H1 (cell line): ENCODE measurements around the gene BCL6B. TPM values are rescaled to one million over a fixed set of nuclear protein-coding genes. Genes with fewer than 3 reads are reported as not detected.

Experiments
- CTCF ChIA-PET: fragments of 300-600 bp; sonication (Branson Sonifier 250); formaldehyde crosslinking; loops from one replicate; lab custom pipeline; 2021; ENCODE audit not compliant: partially characterized antibody; lab: Charles Lee
- POLR2A ChIA-PET: fragments of 300-600 bp; sonication (Branson Sonifier 250); formaldehyde crosslinking; loops from one replicate; lab custom pipeline; 2021; ENCODE audit warnings: inconsistent platforms; ENCODE audit not compliant: partially characterized antibody; lab: Charles Lee
- DNase-seq, 2 experiments: peaks; one replicate each; pipeline versions ENCODE4 v3.0.0 to v3.0.0-alpha.2; 2010 to 2022; ENCODE audit warnings: low spot score in 2 of 2, low read depth in 1 of 2, mixed read lengths in 1 of 2
- FAIRE-seq: peaks from 2 replicates; lab custom pipeline; 2011; peaks lifted over from hg19 to GRCh38; lab: Jason Lieb, UNC
- H2AFZ ChIP-seq: 2 replicates; pipeline ENCODE4 v1.8.1; 2012; ENCODE audit warnings: low read length, inconsistent platforms
- H2AK5ac ChIP-seq: 2 replicates; pipeline ENCODE4 v1.6.1; 2013; ENCODE audit warnings: low read depth, low read length
- H2BK120ac ChIP-seq: replicated peaks from 2 replicates; pipeline ENCODE3; 2013; ENCODE audit warnings: low read depth, low read length, inconsistent platforms
- H2BK12ac ChIP-seq: 2 replicates; pipeline ENCODE4 v1.6.1; 2013; ENCODE audit warnings: low read depth, low read length
- H2BK15ac ChIP-seq: 2 replicates; pipeline ENCODE4 v1.6.1; 2013; ENCODE audit warnings: low read length
- H2BK20ac ChIP-seq: 2 replicates; pipeline ENCODE4 v1.6.1; 2013; ENCODE audit warnings: low read length
- H2BK5ac ChIP-seq: 2 replicates; pipeline ENCODE4 v1.6.1; 2013; ENCODE audit warnings: low read depth, low read length
- H3K14ac ChIP-seq: 2 replicates; pipeline ENCODE4 v1.6.1; 2013; ENCODE audit warnings: inconsistent platforms; ENCODE audit not compliant: insufficient read length
- H3K18ac ChIP-seq: 2 replicates; pipeline ENCODE4 v1.6.1; 2013; ENCODE audit warnings: low read length; ENCODE audit errors: extremely low read depth
- H3K23ac ChIP-seq: 2 replicates; pipeline ENCODE4 v1.6.1; 2013; ENCODE audit warnings: inconsistent platforms; ENCODE audit not compliant: insufficient read length
- H3K23me2 ChIP-seq: 2 replicates; pipeline ENCODE4 v1.6.1; 2013; ENCODE audit warnings: low read depth, low read length
- H3K27ac ChIP-seq: 2 replicates; pipeline ENCODE4 v1.6.1; 2011; ENCODE audit warnings: low read depth, low read length, inconsistent platforms
- H3K27me3 ChIP-seq, 4 experiments: replicated peaks in 1 of 4; 1 replicate in 1 of 4; 2 replicates in 3 of 4; pipeline versions ENCODE4 v1.6.1 to v1.8.1; 2011 to 2013; ENCODE audit warnings: low read length in 3 of 4, mild to moderate bottlenecking in 3 of 4, inconsistent platforms in 2 of 4, mixed read lengths in 2 of 4, moderate library complexity in 1 of 4; ENCODE audit not compliant: control insufficient read depth in 3 of 4, insufficient read depth in 3 of 4; ENCODE audit errors: extremely low read depth in 1 of 4
- H3K36me3 ChIP-seq, 4 experiments: 2 replicates each; pipeline versions ENCODE4 v1.6.1 to v1.8.1; 2011 to 2013; ENCODE audit warnings: mild to moderate bottlenecking in 4 of 4, low read length in 3 of 4, moderate library complexity in 2 of 4, control low read depth in 1 of 4, inconsistent platforms in 1 of 4; ENCODE audit not compliant: insufficient read depth in 4 of 4, control insufficient read depth in 2 of 4
- H3K4ac ChIP-seq: replicated peaks from 2 replicates; pipeline ENCODE3; 2013; ENCODE audit warnings: low read length, low read depth, mixed read lengths, inconsistent platforms; ENCODE audit not compliant: insufficient read length
- H3K4me1 ChIP-seq, 4 experiments: replicated peaks in 1 of 4; 1 replicate in 1 of 4; 2 replicates in 3 of 4; pipeline versions ENCODE4 v1.6.1 to v1.8.1; 2011 to 2013; ENCODE audit warnings: low read length in 3 of 4, inconsistent platforms in 2 of 4, mixed read lengths in 1 of 4; ENCODE audit not compliant: insufficient read depth in 4 of 4, control insufficient read depth in 3 of 4
- H3K4me2 ChIP-seq, 2 experiments: 2 replicates each; pipeline versions ENCODE4 v1.6.1 to v1.8.1; 2011 to 2013; ENCODE audit warnings: low read depth in 2 of 2, low read length in 2 of 2, control low read depth in 1 of 2, inconsistent platforms in 1 of 2, mild to moderate bottlenecking in 1 of 2; ENCODE audit not compliant: insufficient read depth in 1 of 2
- H3K4me3 ChIP-seq, 4 experiments: fragments of 200-600, 300-600 bp in 1 of 4; sonication (generic), shearing (Covaris generic), sonication (Bioruptor Twin) in 1 of 4; 2 replicates each; pipeline versions ENCODE4 v1.5.1 to v1.8.1; 2011 to 2016; ENCODE audit warnings: low read length in 4 of 4, low read depth in 3 of 4, control low read depth in 2 of 4, inconsistent platforms in 2 of 4, mild to moderate bottlenecking in 2 of 4, mixed read lengths in 1 of 4, moderate library complexity in 1 of 4; ENCODE audit not compliant: insufficient read depth in 2 of 4; ENCODE audit errors: extremely low read depth in 1 of 4
- H3K56ac ChIP-seq: replicated peaks from 2 replicates; pipeline ENCODE3; 2013; ENCODE audit warnings: low read depth, mild to moderate bottlenecking, mixed read lengths, low read length, inconsistent platforms; ENCODE audit not compliant: insufficient read length
- H3K79me1 ChIP-seq: 2 replicates; pipeline ENCODE4 v1.6.1; 2013; ENCODE audit warnings: low read depth, low read length, control low read depth
- H3K79me2 ChIP-seq, 2 experiments: 2 replicates each; pipeline versions ENCODE4 v1.6.1 to v1.8.1; 2012 to 2013; ENCODE audit warnings: low read length in 2 of 2, mild to moderate bottlenecking in 2 of 2, inconsistent platforms in 1 of 2; ENCODE audit not compliant: insufficient read depth in 2 of 2, control insufficient read depth in 1 of 2
- H3K9ac ChIP-seq, 4 experiments: replicated peaks in 1 of 4; 1 replicate in 1 of 4; 2 replicates in 3 of 4; pipeline versions ENCODE4 v1.6.1 to v1.8.1; 2011 to 2013; ENCODE audit warnings: low read depth in 3 of 4, low read length in 3 of 4, control low read depth in 2 of 4, mild to moderate bottlenecking in 2 of 4, moderate library complexity in 2 of 4, inconsistent platforms in 1 of 4; ENCODE audit errors: extremely low read depth in 1 of 4
- H3K9me3 ChIP-seq, 2 experiments: 2 replicates each; pipeline versions ENCODE4 v1.6.1 to v1.8.1; 2012 to 2013; ENCODE audit warnings: mild to moderate bottlenecking in 2 of 2, moderate library complexity in 2 of 2, control low read depth in 1 of 2, inconsistent platforms in 1 of 2, low read depth in 1 of 2, low read length in 1 of 2, mixed read lengths in 1 of 2; ENCODE audit not compliant: insufficient read depth in 2 of 2
- H4K20me1 ChIP-seq, 2 experiments: replicated peaks in 1 of 2; 2 replicates each; pipeline versions ENCODE3 to v1.8.1; 2011 to 2013; ENCODE audit warnings: inconsistent platforms in 2 of 2, low read length in 2 of 2, mild to moderate bottlenecking in 1 of 2; ENCODE audit not compliant: insufficient read depth in 2 of 2, control insufficient read depth in 1 of 2
- H4K5ac ChIP-seq: 2 replicates; pipeline ENCODE4 v1.6.1; 2013; ENCODE audit warnings: low read length, low read depth, mixed read lengths, inconsistent platforms; ENCODE audit not compliant: insufficient read length
- H4K8ac ChIP-seq: 2 replicates; pipeline ENCODE4 v1.8.0; 2013; ENCODE audit warnings: mild to moderate bottlenecking, moderate library complexity, low read length, inconsistent platforms; ENCODE audit not compliant: insufficient read depth; ENCODE audit errors: extremely low read depth
- H4K91ac ChIP-seq: replicated peaks from 2 replicates; pipeline ENCODE3; 2013; ENCODE audit warnings: low read length, mixed read lengths, inconsistent platforms; ENCODE audit not compliant: insufficient read length
- CBX8 ChIP-seq: fragments of 300-800, 300-1000 bp; sonication (generic); IDR thresholded peaks from 2 replicates; pipeline ENCODE4 v1.7.1; 2016; ENCODE audit warnings: low read depth, low read length, borderline replicate concordance
- CREB1 ChIP-seq: IDR thresholded peaks from 2 replicates; pipeline ENCODE4 v1.6.1; 2012; ENCODE audit warnings: inconsistent platforms
- FOSL1 ChIP-seq: IDR thresholded peaks from 2 replicates; pipeline ENCODE4 v1.6.1; 2011; ENCODE audit warnings: mild to moderate bottlenecking, low read depth, low read length, moderate library complexity; ENCODE audit not compliant: insufficient read depth
- HDAC2 ChIP-seq, 2 experiments: fragments of 300-600 bp in 1 of 2; sonication (generic) in 1 of 2; IDR thresholded peaks; 2 replicates each; pipeline ENCODE4 v1.6.1; 2011 to 2012; ENCODE audit warnings: low read depth in 2 of 2, low read length in 2 of 2, mild to moderate bottlenecking in 2 of 2, moderate library complexity in 2 of 2, borderline replicate concordance in 1 of 2, inconsistent platforms in 1 of 2
- JUND ChIP-seq: IDR thresholded peaks from 2 replicates; pipeline ENCODE4 v1.6.1; 2011; ENCODE audit warnings: mild to moderate bottlenecking, improper control_type of control experiment, low read length
- NRF1 ChIP-seq: IDR thresholded peaks from 2 replicates; pipeline ENCODE4 v1.6.1; 2011; ENCODE audit warnings: mild to moderate bottlenecking, low read depth, low read length, improper control_type of control experiment
- RFX5 ChIP-seq: IDR thresholded peaks from 2 replicates; pipeline ENCODE4 v1.6.1; 2011; ENCODE audit warnings: low read depth, low read length, improper control_type of control experiment, borderline replicate concordance
- SAP30 ChIP-seq: fragments of 300-600 bp; sonication (generic); IDR thresholded peaks from 2 replicates; pipeline ENCODE4 v1.7.1; 2012; ENCODE audit warnings: low read length, moderate library complexity, mild to moderate bottlenecking, inconsistent platforms; ENCODE audit not compliant: insufficient read depth, insufficient replicate concordance
- SP2 ChIP-seq: IDR thresholded peaks from 2 replicates; pipeline ENCODE4 v1.6.1; 2012; ENCODE audit warnings: mild to moderate bottlenecking, low read length, inconsistent platforms
- SRF ChIP-seq: IDR thresholded peaks from 2 replicates; pipeline ENCODE4 v1.6.1; 2011; ENCODE audit warnings: mild to moderate bottlenecking, low read depth, low read length, moderate library complexity
- TAF7 ChIP-seq: optimal IDR thresholded peaks from 2 replicates; pipeline ENCODE3; 2011; ENCODE audit warnings: low read depth, mild to moderate bottlenecking, inconsistent platforms, low read length, moderate library complexity, borderline replicate concordance
- TCF12 ChIP-seq: IDR thresholded peaks from 2 replicates; pipeline ENCODE4 v1.6.1; 2011; ENCODE audit warnings: low read depth, mild to moderate bottlenecking, low read length
- USF2 ChIP-seq: IDR thresholded peaks from 2 replicates; pipeline ENCODE4 v1.6.1; 2011; ENCODE audit warnings: low read length, improper control_type of control experiment
- WGBS, 2 experiments: shearing (Covaris generic) in 1 of 2; methylation state at CpG; one replicate each; pipeline versions ENCODE4 v1.1.6 to v1.1.7; 2013 to 2015; ENCODE audit warnings: low lambda C conversion rate in 2 of 2, mixed read lengths in 2 of 2, inconsistent platforms in 1 of 2, low coverage in 1 of 2, missing lambda C conversion rate in 1 of 2; ENCODE audit not compliant: insufficient replicate concordance in 2 of 2, insufficient coverage in 1 of 2, insufficient read length in 1 of 2; ENCODE audit errors: extremely low coverage in 1 of 2, missing lambda C conversion rate in 1 of 2; 5-methylcytosine and 5-hydroxymethylcytosine counted together
- polyA plus RNA-seq, 7 experiments: library from polyadenylated mRNA; depleted of rRNA in 3 of 7; stranded (reverse) in 5 of 7; unstranded in 2 of 7; fragments of >200 nt in 5 of 7; fragments of 200-250 nt in 2 of 7; gene quantifications; 1 replicate in 5 of 7; 2 replicates in 1 of 7; 4 replicates in 1 of 7; pipeline versions ENCODE4 v1.2.1 to v1.2.3, GENCODE V29; 2011 to 2013; ENCODE audit warnings: missing spikeins in 2 of 7, mixed read lengths in 2 of 7
- total RNA-seq: library from RNA; stranded (reverse); fragmentation: NEBNext Ultra II Directional; extraction: Animal tissue kit (Norgen Biotek cat#: 25700); gene quantifications from 2 replicates; pipeline ENCODE4 v1.2.1, GENCODE V29; 2021

Gene BCL6B
- total and polyA plus RNA-seq, 2 of the 8 experiments (the other 6 are each of a cell fraction or from before 2014, with no cell fraction given), result 6.6 to 8.7 TPM

- no peaks in the 10 kb centered on the region for H3K79me1 ChIP-seq
- H2AFZ ChIP-seq, result no peak overlapping the region
- no peak overlapping the region for H2BK5ac ChIP-seq
- H3K9me3 ChIP-seq, result peaks cover 13 to 14% of the 10 kb centered on the region in 2 experiments
- H4K5ac ChIP-seq, result no peak overlapping the region
- no peaks in the 10 kb centered on the region for H3K36me3 ChIP-seq
- no peak overlapping the region for H4K91ac ChIP-seq
- no peak overlapping the region for H3K4me2 ChIP-seq
- CTCF ChIA-PET, result interaction anchor here (1.2 to 1.4 kb wide), 2 partner anchors 9 to 20 kb away, joined by 4 to 5 read pairs; no protein-coding TSS in a partner anchor
- H3K23me2 ChIP-seq, result no peaks in the 10 kb centered on the region
- H4K8ac ChIP-seq, result no peak overlapping the region
- no peak overlapping the region for H3K18ac ChIP-seq
- H2AK5ac ChIP-seq, result no peak overlapping the region
- H3K56ac ChIP-seq, result no peak overlapping the region
- H2BK15ac ChIP-seq, result no peak overlapping the region
- no peak overlapping the region for H3K4ac ChIP-seq
- no peak for DNase-seq
- no peak for FAIRE-seq
- H3K23ac ChIP-seq, result no peak overlapping the region
- no peaks in the 10 kb centered on the region for H3K27me3 ChIP-seq
- no peak overlapping the region for H3K9ac ChIP-seq
- no peaks in the 10 kb centered on the region for H3K79me2 ChIP-seq
- no peak overlapping the region for H3K14ac ChIP-seq
- H4K20me1 ChIP-seq, result no peaks in the 10 kb centered on the region
- POLR2A ChIA-PET, result no interaction called here
- H3K4me3 ChIP-seq, result no peak overlapping the region
- H2BK12ac ChIP-seq, result no peak overlapping the region
- no peaks in the 10 kb centered on the region for H3K4me1 ChIP-seq
- no peak overlapping the region for H2BK20ac ChIP-seq
- H3K27ac ChIP-seq, result no peak overlapping the region
- WGBS, 2 experiments, result 92% methylated on average over 2 of the region's 2 CpGs; no CpG with 5 or more reads in 1 of the 2 experiments
- H2BK120ac ChIP-seq, result no peak overlapping the region
- TF ChIP-seq TCF12, result no peak
- TF ChIP-seq USF2, result no peak
- TF ChIP-seq JUND, result no peak
- TF ChIP-seq SP2, result no peak
- TF ChIP-seq HDAC2 (IDR thresholded peaks at IDR 0.05; ENCODE audit: borderline replicate concordance in 1 of 2, low read depth in 2 of 2, low read length in 2 of 2), result no peak
- no peak for TF ChIP-seq SAP30
- no peak for TF ChIP-seq CREB1
- TF ChIP-seq SRF, result no peak
- no peak for TF ChIP-seq NRF1
- no peak for TF ChIP-seq FOSL1
- TF ChIP-seq RFX5, result no peak
- no peak for TF ChIP-seq TAF7
- no peak for TF ChIP-seq CBX8
These were observed 49.6 kb downstream of the BCL6B start for GRCh38 chr17:7072406-7072805.
